Superior temporal gyrus (tissue), 1 donor: ENCODE results near the gene MUC20.
"Not testable (repeated sequence)": the region's sequence is repeated elsewhere in the genome, so short reads cannot be mapped to it uniquely, and the experiment has no call there.

Experiments
- DNase-seq: peaks from one replicate; pipeline ENCODE4 v3.0.0-alpha.2; 2016; ENCODE audit errors: extremely low spot score

The MUC20 gene

GRCh38 chr3:195692781-195693427, 27.9 kb upstream of the MUC20 start:
- DNase-seq = no peak

DNA sequence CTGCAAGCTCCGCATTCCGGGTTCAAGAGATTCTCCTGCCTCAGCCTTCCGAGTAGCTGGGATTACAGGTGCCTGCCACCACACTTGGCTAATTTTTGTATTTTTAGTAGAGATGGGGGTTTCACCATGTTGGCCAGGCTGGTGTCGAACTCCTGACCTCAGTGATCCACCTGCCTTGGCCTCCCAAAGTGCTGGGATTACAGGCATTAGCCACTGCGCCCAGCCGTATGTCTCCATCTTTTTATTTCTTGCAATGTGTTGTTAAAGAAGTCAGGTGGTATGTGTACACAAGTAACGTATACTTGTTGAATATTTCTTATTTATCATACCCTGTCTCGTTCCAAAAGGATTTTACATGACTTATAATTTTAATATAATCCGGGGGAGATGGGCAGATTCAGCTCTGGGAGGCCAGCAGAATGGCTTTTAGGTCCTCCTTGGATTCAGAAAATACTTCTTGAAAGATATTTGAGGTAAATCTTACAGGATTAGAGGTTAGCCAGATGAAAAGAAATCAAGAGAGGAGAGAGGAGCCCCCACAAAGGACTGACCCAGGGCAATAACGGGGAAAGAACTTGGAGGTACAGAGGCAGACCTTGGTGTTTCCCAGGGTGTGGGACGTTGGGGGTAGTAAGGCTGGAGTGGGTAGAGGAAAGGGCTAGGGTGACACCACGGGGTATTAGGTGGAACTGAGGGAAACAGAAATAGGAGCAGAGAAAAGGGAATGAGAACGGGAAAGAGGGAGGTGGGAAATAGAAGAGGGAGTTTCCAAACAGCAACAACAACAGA, 27.2 kb upstream of the MUC20 start:
- no peak for DNase-seq

DNA sequence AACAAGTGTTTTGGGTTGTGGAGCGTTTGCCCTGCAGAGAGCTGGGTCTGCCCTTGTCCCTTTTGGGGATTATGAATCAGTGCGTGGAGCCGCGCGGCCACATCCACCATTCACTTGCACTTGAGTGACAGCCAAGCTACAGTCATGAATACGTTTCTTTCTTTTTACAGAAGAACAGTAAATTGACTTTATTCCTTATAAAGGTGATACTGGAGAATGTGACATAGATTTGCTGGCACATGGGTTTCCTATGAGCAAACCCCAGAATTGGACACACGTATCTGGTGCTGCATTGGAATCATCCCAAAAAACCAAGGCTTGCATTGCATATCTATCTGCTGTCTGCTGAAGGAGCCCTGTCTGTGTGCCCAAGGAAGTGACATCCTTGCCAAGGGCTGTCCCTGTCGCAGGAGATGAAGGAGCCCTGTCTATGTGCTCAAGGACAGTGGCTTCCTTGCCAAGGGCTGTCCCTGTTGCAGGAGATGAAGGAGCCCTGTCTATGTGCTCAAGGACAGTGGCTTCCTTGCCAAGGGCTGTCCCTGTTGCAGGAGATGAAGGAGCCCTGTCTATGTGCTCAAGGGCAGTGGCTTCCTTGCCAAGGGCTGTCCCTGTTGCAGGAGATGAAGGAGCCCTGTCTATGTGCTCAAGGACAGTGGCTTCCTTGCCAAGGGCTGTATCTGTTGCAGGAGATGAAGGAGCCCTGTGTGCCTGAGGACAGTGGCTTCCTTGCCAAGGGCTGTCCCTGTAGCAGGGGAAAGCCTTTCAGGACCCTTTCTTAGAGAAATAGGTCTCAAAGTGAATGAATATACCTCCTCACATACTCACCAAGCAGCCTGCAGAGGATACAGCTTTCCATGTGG, 26.3 kb upstream of the MUC20 start:
- DNase-seq = not testable (repeated sequence)

DNA sequence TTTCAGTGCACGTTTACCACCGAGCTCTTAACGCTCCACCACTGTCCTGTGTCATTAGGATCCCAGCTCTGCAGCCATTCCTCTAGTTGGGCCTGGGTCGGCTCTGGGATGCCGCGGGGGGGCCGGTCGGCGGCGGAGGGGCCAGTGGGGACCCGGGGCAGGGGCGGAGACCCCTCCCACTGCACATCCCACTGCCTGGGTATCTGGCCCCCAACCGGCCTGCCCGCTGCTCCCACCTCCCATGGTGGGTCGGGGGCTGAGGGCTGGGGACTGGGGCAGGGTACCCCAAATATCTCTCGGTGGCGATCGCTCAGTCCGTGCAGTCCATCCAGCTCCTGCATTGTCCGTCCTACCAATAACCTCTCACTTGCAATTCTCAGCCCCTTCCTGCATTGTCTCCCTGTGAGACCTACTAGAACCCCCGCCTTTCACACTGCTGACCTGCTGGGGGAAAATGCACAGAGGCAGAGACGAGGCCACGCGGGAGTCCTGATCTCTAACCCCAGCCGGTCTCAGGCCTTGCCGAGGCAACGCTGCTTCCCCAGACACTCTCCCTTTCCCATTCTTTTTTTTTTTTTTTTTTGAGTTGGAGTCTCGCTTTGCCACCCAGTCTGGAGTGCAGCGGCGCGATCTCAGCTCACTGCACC, 24.0 kb upstream of the MUC20 start:
- no peak for DNase-seq

GRCh38 chr3:195697582-195698324, 23.0 kb upstream of the MUC20 start:
- no peak for DNase-seq

DNA sequence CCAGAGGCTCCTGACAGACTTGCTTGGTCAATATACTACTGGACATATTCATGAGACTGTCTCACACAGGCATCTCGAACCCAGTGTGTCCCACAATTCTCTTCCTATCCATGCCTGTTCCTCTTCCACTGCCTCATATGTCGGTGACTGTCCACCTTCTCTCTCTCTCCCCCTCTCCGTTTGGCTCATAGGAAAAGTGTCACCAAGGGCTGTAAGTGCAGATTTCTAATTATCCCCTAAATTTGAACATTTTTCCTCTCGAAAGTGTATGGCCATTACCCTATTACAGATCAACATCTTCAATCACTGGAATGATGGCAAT, 22.5 kb upstream of the MUC20 start:
- no peak for DNase-seq

DNA sequence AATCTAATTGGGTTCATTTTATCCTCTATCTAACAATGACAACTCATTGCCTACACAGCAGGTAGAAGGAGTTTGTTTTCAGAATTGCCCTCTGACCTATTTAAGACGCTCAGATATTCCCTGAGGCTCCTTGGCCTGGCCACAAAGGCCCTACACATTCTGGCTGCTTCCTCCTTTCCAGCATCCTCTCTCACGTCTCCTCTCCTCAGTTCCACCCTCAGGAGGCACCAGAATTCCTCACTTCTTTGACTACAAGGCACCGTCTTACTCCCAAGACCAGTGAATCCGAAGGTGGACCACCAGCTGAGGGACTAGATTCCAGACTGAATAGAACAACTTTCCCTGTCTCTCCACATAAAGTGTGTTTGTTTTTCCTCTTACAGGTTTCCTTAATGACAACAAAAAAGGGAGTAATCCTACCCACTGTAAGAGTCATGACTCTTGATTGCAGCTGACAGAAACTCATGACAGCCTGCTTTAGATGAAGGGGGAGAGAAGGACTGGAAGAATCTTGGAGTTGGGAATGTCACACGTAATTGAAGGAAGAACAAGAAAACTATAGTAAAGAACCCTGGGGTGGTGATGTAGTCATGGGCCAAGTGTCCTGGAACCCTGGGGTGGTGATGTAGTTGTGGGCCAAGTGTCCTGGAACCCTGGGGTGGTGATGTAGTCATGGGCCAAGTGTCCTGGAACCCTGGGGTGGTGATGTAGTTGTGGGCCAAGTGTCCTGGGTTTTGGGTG, 22.0 kb upstream of the MUC20 start:
- no peak for DNase-seq

DNA sequence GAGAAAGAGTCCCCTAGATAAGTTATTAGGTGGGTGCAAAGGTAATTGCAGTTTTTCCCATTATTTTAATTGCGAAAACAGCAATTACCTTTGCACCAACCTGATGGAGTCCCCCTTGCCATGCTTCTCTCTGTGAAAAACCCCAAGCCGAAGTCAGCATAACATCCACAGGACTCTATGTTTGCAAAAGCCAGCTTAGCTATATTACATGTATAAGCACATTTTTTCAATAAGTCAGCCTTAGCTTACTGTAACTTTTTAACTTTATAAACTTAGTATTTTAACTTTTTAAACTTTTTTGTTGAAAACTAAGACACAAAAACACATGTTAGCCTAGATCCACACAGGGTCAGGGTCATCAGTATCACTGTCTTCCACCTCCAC, 21.4 kb upstream of the MUC20 start:
- DNase-seq = no peak

DNA sequence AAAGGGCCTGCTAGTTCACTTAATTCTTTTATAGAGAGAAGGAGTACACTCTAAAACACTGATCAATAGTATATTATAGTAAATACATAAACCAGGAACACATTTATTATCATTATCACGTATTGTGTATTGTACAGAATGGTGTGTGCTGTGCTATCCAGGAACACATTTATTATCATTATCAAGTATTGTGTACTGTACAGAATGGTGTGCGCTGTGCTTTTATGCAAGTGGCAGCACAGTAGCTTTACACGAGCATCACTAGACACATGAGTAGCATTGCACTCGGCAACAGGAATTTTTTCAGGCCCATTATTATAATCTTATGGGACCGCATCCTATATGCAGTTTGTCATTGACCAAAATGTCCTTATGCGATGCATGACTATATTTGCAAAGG, 20.9 kb upstream of the MUC20 start:
- no peak for DNase-seq

- DNase-seq = no peak
Measured at GRCh38 chr3:195700319-195700718, 20.5 kb upstream of the MUC20 start.

DNA sequence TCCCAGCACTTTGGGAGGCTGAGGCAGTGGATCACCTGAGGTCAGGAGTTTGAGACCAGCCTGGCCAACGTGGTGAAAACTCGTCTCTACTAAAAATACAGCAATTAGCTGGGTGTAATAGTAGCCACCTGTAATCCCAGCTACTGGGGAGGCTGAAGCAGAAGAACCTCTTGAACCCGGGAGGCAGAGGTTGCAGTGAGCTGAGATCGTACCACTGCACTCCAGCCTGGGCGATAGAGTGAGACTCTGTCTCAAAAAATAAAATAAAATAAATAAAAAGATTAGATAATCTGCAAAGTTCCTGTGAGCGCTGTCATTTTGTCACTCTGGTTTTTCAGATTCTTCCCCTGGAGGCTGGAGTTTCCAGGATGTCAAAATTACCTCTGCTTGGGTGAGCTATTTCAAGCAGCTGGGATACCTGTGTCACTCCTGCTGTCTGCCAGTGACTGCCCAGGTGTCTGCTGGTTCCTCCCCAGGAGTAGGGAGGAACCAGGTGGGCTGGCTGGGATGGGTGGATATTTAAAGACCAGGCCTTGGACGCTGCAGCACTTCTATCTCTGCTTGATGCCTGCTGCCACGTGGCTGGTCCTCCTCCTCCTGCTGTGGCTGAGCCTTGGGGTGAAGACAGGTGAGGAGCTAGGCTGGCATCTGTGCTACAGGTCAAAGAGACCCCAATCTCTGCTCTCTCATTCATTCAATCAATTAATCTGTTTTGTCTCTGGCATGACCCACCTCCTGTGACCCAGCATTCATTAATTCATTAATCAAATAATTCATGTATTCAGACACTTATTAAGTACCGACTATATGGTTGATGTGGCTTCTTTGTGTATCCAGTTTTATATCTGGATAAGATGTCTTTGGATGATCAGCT, 19.5 kb upstream of the MUC20 start:
- no peak for DNase-seq

DNA sequence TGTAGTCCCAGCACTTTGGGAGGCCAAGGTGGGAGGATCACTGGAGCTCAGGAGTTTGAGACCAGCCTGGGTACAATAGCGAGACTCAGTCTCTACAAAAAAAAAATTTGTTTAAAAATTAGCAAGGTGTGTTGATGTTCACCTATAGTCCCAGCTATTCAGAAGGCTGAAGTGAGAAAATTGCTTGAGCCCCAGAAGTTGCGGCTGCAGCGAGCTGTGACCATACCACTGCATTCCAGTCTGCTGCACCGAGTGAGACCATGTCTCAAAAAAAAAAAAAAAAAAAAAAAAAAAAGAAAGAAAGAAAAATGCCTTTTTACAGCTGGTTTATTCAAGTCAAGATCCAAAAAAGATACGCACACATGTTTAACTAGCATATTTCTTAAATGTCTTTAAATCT, 17.0 kb upstream of the MUC20 start:
- no peak for DNase-seq

DNA sequence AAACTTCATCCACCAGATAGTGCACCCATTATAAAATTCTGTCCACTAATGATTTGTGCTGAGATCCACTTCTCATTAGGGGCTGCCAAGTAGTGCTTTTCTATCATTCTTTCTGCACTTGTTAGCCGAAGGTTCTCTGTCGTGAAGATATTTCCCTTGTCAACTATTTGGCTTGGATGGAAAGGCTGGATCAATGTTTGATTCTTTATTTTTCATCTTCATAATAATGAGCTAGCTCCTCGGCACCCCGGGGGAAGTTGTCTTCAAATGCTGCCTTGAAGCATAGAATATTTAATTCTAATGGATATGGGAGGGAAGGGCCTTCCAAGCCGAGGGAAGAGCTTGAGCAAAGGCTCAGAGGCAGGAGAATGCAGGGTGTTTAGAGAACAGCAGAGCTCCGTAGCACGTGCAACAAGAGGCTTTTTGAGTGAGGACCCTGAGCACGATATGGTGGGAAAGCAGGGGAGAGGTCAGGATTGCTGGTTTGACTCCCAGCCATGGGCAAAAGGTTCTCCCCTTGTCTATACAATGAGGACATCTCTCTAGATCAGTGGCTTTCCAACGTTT, 16.3 kb upstream of the MUC20 start:
- no peak for DNase-seq

DNA sequence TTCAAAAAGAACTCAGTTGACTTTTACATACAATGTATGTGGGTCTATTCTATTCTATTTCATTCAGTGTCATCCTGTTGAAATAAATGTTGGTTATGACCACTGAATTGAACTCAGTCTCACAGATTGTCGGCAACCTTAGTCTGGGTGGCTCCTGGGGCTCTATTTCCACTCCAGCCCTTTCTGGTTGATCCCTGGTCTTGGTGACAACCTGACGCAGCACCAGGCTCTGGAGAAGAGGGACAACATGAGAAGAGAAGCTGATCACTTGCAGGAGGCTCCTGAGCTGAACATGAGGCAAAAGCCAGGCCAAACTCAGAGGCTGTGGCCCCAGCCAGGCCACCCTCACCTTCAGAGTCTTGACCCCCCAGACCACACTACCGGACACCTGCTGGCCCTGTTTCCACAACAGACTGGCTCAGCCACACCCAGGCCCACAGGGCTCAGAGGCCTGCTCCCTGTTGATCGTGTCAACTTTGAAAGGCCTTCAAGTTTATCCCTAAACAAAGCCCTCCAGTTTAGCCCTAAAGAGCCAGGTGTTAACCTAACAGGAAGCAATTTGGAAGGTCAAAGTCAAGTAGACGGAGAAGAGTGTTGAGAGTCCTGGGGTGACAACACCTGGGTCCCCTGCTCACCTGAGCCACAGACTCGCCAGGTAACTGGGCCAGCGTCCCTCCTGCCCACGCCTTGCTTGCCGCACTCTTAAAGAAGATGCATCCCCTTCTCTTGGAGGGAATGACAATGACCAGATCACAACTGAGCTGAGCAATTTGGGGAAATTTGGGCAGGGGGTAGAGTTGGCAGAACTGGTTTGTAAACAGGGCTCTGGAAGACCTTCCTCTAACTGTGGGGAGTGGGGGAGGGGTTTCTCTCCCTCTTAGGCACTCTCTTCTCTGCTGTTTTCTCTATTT, 15.4 kb upstream of the MUC20 start:
- no peak for DNase-seq

- no peak for DNase-seq
Measured at GRCh38 chr3:195708061-195708460, 12.7 kb upstream of the MUC20 start.

DNA sequence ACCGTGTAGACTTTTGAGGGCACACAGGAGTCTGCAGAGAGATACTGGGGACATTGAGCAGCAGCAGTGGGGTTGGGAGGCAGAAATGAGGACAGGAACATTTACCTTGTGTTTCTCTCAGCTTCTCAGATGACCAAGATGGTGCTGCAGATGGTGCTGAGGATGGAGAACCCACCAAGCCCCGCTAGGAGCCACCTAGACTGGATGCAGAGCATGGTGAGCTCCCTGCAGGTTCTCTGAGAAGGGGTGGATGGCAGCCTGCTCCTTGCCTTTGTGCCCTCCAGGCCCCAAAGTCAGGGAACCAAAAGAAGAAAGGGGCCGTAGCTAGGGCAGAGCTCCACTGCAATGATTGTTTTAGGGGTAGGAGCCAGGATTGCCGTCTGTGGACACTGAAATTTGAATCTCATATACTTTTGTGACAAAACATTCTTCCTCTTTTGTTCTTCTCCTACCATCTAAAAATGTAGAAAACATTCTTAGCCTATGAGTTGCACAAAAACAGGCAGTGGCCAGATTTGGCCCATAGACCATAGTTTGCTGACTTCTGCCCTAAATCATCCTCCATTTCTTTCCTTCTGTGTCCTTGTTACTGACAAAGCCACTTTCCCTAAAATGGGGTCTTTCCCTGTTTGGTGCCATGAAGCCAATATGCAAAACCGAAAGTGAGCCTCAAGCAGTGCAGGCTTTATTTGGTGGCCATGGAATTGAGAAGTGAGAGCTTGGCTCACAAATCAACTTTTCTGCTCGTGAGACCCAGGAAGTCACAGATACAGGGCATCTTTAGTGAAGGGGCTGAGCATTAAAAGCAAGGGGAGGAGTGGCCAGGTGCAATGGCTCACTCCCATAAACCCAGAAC, 11.9 kb upstream of the MUC20 start:
- no peak for DNase-seq

DNA sequence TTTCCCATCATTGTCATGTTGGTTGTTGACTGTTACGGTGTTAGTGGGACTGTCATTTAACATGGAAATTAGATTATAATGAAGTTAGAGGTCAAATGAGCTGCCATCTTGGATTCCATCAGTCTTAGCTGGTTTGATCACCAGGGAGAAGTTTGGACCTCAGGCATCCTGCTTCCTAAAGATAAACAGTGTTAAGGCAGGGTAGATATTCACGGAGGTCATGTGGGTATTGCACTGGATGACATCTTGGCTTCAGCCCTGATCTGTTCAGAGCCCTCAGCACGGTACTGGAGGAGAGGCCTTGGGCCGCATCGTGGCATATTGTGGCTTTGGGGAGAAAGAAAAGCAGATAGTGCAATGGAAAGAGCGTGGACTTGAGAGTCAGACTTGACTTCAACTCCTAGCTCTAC, 11.1 kb upstream of the MUC20 start:
- DNase-seq = no peak
